HepG2 (cell line): ENCODE results near the gene PEX11B. TPM values are rescaled to one million over a fixed set of nuclear protein-coding genes. Genes with fewer than 3 reads are reported as not detected.

ENCODE experiments used
- ATAC-seq: fragments of 200-7000 bp; cut with Tn5 transposase; 3 replicates; pipeline ENCODE4 v1.9.1; 2020; ENCODE audit warnings: mild to moderate bottlenecking, moderate library complexity
- BruUV-seq: library from RNA; stranded (reverse); fragments of 400-500 nt; replicated peaks from 2 replicates; lab custom pipeline; 2021; lab: Mats Ljungman, UMichigan
- CTCF ChIA-PET: fragments of 300-600 bp; formaldehyde crosslinking; extraction: SDS; loops from one replicate; lab custom pipeline; 2021; ENCODE audit warnings: low total read pairs, inconsistent platforms, low intra/inter-chr PET ratio; lab: Yijun Ruan, JAX
- POLR2A ChIA-PET: fragments of 350-600 bp; sonication (Branson Sonifier 250); formaldehyde crosslinking; loops from one replicate; lab custom pipeline; 2020; ENCODE audit warnings: antibody characterized with exemption, inconsistent platforms; lab: Yijun Ruan, JAX
- DNase-seq: peaks from one replicate; pipeline ENCODE4 v3.0.0-alpha.2; 2015; ENCODE audit warnings: low spot score
- FAIRE-seq: peaks from 3 replicates; lab custom pipeline; 2011; peaks lifted over from hg19 to GRCh38; lab: Jason Lieb, UNC
- H2AFZ ChIP-seq: one replicate; pipeline ENCODE4 v1.6.1; 2011; ENCODE audit warnings: low read length, inconsistent platforms
- H3K27ac ChIP-seq: fragments of 300-600 bp; 3 replicates; pipeline ENCODE4 v1.8.0; 2011; ENCODE audit warnings: mixed run types, mild to moderate bottlenecking, mixed read lengths, low read length, inconsistent platforms; ENCODE audit not compliant: insufficient read depth; ENCODE audit errors: extremely low read length
- H3K27me3 ChIP-seq, 2 experiments: fragments of 200-600 bp in 1 of 2; 2 replicates in 1 of 2; 3 replicates in 1 of 2; pipeline versions ENCODE4 v1.6.0 to v1.8.0; 2011; ENCODE audit warnings: low read length in 2 of 2, mild to moderate bottlenecking in 2 of 2, moderate library complexity in 2 of 2, inconsistent platforms in 1 of 2; ENCODE audit not compliant: insufficient read depth in 2 of 2, control insufficient read depth in 1 of 2
- H3K36me3 ChIP-seq, 2 experiments: fragments of 200-600 bp in 1 of 2; replicated peaks in 1 of 2; 2 replicates in 1 of 2; 3 replicates in 1 of 2; pipeline versions ENCODE4 v1.5.1 to v1.8.0; 2011; ENCODE audit warnings: low read length in 2 of 2, inconsistent platforms in 1 of 2; ENCODE audit not compliant: insufficient read depth in 2 of 2, control insufficient read depth in 1 of 2
- H3K4me1 ChIP-seq: 2 replicates; pipeline ENCODE4 v1.5.1; 2012; ENCODE audit warnings: low read length, inconsistent platforms; ENCODE audit not compliant: insufficient read depth
- H3K4me2 ChIP-seq: 2 replicates; pipeline ENCODE4 v1.6.0; 2011; ENCODE audit warnings: low read depth, low read length, inconsistent platforms
- H3K4me3 ChIP-seq, 3 experiments: fragments of 200-600 bp in 1 of 3; sonication (generic), shearing (Covaris generic) in 1 of 3; replicated peaks in 1 of 3; 2 replicates each; pipeline ENCODE4 v1.5.1; 2011 to 2016; ENCODE audit warnings: low read length in 3 of 3, inconsistent platforms in 2 of 3, low read depth in 2 of 3, mild to moderate bottlenecking in 2 of 3, control low read depth in 1 of 3, mixed read lengths in 1 of 3; ENCODE audit not compliant: insufficient read depth in 1 of 3
- H3K79me2 ChIP-seq: one replicate; pipeline ENCODE4 v1.6.1; 2011; ENCODE audit warnings: low read length, inconsistent platforms; ENCODE audit not compliant: insufficient read depth
- H3K9ac ChIP-seq: 2 replicates; pipeline ENCODE4 v1.6.0; 2011; ENCODE audit warnings: mild to moderate bottlenecking, low read depth, low read length, inconsistent platforms; ENCODE audit not compliant: insufficient read depth
- H3K9me3 ChIP-seq: 2 replicates; pipeline ENCODE4 v1.5.1; 2012; ENCODE audit warnings: mild to moderate bottlenecking, low read length
- H4K20me1 ChIP-seq: 2 replicates; pipeline ENCODE4 v1.6.0; 2011; ENCODE audit warnings: inconsistent platforms, mild to moderate bottlenecking, low read length, moderate library complexity; ENCODE audit not compliant: insufficient read depth
- KDM3A ChIP-seq: IDR thresholded peaks from 2 replicates; pipeline ENCODE4 v1.6.1; 2018; ENCODE audit warnings: low read depth, missing compliant biosample characterization
- KLF16 ChIP-seq, 2 experiments: sonication (generic) in 1 of 2; formaldehyde crosslinking in 1 of 2; IDR thresholded peaks; 2 replicates each; pipeline versions ENCODE4 v1.6.1 to v1.8.0; 2016 to 2023; ENCODE audit warnings: missing genetic modification reagents in 2 of 2, missing compliant biosample characterization in 1 of 2
- MAFG ChIP-seq: sonication (generic); formaldehyde crosslinking; IDR thresholded peaks from 2 replicates; pipeline ENCODE4 v1.5.1; 2020; ENCODE audit warnings: mild to moderate bottlenecking, missing genetic modification reagents
- PITX1 ChIP-seq: sonication (generic); formaldehyde crosslinking; IDR thresholded peaks from 2 replicates; pipeline ENCODE4 v1.5.1; 2020; ENCODE audit warnings: mild to moderate bottlenecking, missing genetic modification reagents
- RNF2 ChIP-seq: fragments of 450-650 bp; conservative IDR thresholded peaks from 2 replicates; pipeline ENCODE4 v1.6.1; 2016; ENCODE audit warnings: low read depth
- SKI ChIP-seq: fragments of 450-650 bp; IDR thresholded peaks from one replicate; pipeline ENCODE4 v1.6.1; 2018; ENCODE audit warnings: mild to moderate bottlenecking; ENCODE audit not compliant: partially characterized antibody
- ZBTB8A ChIP-seq: sonication (generic); formaldehyde crosslinking; IDR thresholded peaks from 2 replicates; pipeline ENCODE4 v1.4.0; 2020; ENCODE audit warnings: mild to moderate bottlenecking, low read depth, missing genetic modification reagents, borderline replicate concordance
- ZMYM4 ChIP-seq: sonication (generic); formaldehyde crosslinking; IDR thresholded peaks from 2 replicates; pipeline ENCODE4 v1.8.1; 2023; ENCODE audit warnings: mild to moderate bottlenecking, missing genetic modification reagents
- ZNF383 ChIP-seq: sonication (generic); formaldehyde crosslinking; IDR thresholded peaks from 2 replicates; pipeline ENCODE4 v1.4.0; 2020; ENCODE audit warnings: missing genetic modification reagents, mild to moderate bottlenecking, borderline replicate concordance
- WGBS: methylation state at CpG from one replicate; pipeline ENCODE4 v1.1.6; 2017; ENCODE audit warnings: low lambda C conversion rate; 5-methylcytosine and 5-hydroxymethylcytosine counted together
- in situ Hi-C: cut with HindIII; loops from 2 replicates; pipeline ENCODE4 v1.10.0; 2017; ENCODE audit warnings: low pct_unique_long_range_greater_than_20kb; ENCODE audit not compliant: extremely low pct_ligation_motif_present
- intact Hi-C: fragments of 100-400 bp; cut with micrococcal nuclease; formaldehyde crosslinking; loops from one replicate; pipeline ENCODE4 v1.10.0; 2022; ENCODE audit not compliant: unreplicated experiment
- polyA plus RNA-seq, 8 experiments: library from polyadenylated mRNA; depleted of rRNA in 3 of 8; stranded (reverse) in 7 of 8; unstranded in 1 of 8; fragments of >200 nt; fragmentation: Illumina TruSeq in 4 of 8; extraction: Trizol in 4 of 8; gene quantifications; 2 replicates each; pipeline versions ENCODE4 v1.2.1 to v1.2.3, GENCODE V29; 2011 to 2016; ENCODE audit warnings: low read depth in 4 of 8, missing spikeins in 1 of 8, mixed read lengths in 1 of 8; ENCODE audit not compliant: insufficient read depth in 1 of 8
- total RNA-seq, 5 experiments: library from RNA; depleted of rRNA; stranded (reverse); fragments of >200 nt; fragmentation: Illumina TruSeq; extraction: Trizol; gene quantifications; 2 replicates each; pipeline ENCODE4 v1.2.3, GENCODE V29; 2016; ENCODE audit warnings: low read depth in 1 of 5
- TF ChIP-seq, protein P1 (sequence below): sonication (generic); formaldehyde crosslinking; IDR thresholded peaks from 2 replicates; pipeline ENCODE4 v1.5.1; 2020; ENCODE audit warnings: missing genetic modification reagents, mild to moderate bottlenecking, borderline replicate concordance
- TF ChIP-seq, protein P2 (sequence below): fragments of 450-650 bp; IDR thresholded peaks from 2 replicates; pipeline ENCODE4 v1.6.1; 2017

Gene PEX11B
- total and polyA plus RNA-seq, 2 of the 13 experiments (the other 11 are each of a cell fraction or from before 2014, with no cell fraction given) = 21.6 to 48.4 TPM

DNA sequence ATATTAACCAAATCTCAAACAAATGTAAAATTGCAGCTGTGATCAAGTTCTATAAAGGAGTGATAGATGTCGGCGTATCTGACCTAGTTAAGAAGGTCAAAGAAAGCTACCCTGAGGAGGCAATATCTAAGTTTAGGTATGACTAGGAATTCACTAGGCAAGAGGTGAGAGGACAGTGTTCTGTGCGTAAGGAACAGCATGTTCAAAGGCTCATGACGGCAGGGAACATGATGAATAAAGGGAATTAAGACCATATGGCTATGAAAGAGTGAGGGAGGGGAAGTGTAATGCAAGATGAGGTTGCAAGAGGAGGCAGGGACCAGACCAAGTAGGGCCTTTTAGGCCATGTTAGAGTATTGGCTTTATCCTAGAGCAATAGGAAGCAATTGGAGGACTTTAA is 30.7 kb upstream of the PEX11B start:
- FAIRE-seq (no peak), DNase-seq (no peak), ATAC-seq (no peak)
- Histone ChIP-seq H3K4me1 (peaks cover 15% of the 10 kb centered on the region), H4K20me1 (no peaks in the 10 kb centered on the region), H2AFZ (no peak overlapping the region), H3K9me3 (no peaks in the 10 kb centered on the region), H3K79me2 (peaks cover 3% of the 10 kb centered on the region), H3K27ac (no peak overlapping the region), H3K27me3 (no peaks in the 10 kb centered on the region), H3K36me3 (peaks cover 2 to 6% of the 10 kb centered on the region in 2 experiments; a peak in 3 of 5 replicates), H3K4me3 (no peak overlapping the region), H3K4me2 (no peak overlapping the region), H3K9ac (no peak overlapping the region)
- TF ChIP-seq PITX1 (CRISPR knock-in tag) = no peak
- no peak for TF ChIP-seq KDM3A (CRISPR knock-in tag)
- no peak for TF ChIP-seq SKI
- TF ChIP-seq ZNF383 = no peak
- ChIA-PET POLR2A (interaction anchor here (0.9 to 1.2 kb wide), 3 partner anchors 9 to 22 kb away, joined by 3 to 4 read pairs (median 4); partner anchors contain the start of genes ANKRD34A, LIX1L, POLR3GL and RBM8A), CTCF (no interaction called here)
- no TSS peak for BruUV-seq
- intact Hi-C loops (no loop called here), in situ Hi-C loops (no loop called here)
- over 99% methylated on average over 4 of the region's 4 CpGs for WGBS

DNA sequence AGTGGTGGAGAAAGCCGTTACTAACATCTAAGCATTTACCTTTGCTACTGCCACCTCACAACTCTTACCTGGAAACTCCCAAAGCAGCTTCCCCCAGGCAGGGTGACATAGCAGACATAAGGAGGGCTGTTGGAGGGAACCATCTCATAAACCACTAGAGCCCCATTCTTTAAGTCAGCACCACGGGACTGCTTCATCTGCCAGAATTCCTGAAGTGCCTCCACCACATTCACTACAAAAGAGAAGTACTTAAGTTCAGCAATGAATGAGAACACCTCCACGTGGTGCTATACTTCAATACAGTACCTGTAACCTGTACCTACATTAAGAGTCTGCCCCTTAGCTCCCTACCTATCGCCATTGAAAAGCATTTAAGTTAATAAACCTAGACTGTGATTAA is 29.0 kb upstream of the PEX11B start:
- TF ChIP-seq ZBTB8A (CRISPR knock-in tag) = no peak
- TF ChIP-seq, protein P1, sequence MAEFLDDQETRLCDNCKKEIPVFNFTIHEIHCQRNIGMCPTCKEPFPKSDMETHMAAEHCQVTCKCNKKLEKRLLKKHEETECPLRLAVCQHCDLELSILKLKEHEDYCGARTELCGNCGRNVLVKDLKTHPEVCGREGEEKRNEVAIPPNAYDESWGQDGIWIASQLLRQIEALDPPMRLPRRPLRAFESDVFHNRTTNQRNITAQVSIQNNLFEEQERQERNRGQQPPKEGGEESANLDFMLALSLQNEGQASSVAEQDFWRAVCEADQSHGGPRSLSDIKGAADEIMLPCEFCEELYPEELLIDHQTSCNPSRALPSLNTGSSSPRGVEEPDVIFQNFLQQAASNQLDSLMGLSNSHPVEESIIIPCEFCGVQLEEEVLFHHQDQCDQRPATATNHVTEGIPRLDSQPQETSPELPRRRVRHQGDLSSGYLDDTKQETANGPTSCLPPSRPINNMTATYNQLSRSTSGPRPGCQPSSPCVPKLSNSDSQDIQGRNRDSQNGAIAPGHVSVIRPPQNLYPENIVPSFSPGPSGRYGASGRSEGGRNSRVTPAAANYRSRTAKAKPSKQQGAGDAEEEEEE = no peak
- no peak for TF ChIP-seq MAFG (CRISPR knock-in tag)
- TF ChIP-seq, protein P2, sequence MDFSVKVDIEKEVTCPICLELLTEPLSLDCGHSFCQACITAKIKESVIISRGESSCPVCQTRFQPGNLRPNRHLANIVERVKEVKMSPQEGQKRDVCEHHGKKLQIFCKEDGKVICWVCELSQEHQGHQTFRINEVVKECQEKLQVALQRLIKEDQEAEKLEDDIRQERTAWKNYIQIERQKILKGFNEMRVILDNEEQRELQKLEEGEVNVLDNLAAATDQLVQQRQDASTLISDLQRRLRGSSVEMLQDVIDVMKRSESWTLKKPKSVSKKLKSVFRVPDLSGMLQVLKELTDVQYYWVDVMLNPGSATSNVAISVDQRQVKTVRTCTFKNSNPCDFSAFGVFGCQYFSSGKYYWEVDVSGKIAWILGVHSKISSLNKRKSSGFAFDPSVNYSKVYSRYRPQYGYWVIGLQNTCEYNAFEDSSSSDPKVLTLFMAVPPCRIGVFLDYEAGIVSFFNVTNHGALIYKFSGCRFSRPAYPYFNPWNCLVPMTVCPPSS = no peak
- no peak for TF ChIP-seq ZMYM4 (CRISPR knock-in tag)
- no peak for TF ChIP-seq KLF16 (CRISPR knock-in tag; IDR thresholded peaks at IDR 0.05)
- no peak for TF ChIP-seq RNF2
- no peaks in the 10 kb centered on the region for H4K20me1 ChIP-seq
- ATAC-seq = no peak
- H3K79me2 ChIP-seq = no peaks in the 10 kb centered on the region
- intact Hi-C loops (no loop called here), in situ Hi-C loops (no loop called here)
- H3K4me2 ChIP-seq = no peak overlapping the region
- H3K9me3 ChIP-seq = no peaks in the 10 kb centered on the region
- POLR2A ChIA-PET = no interaction called here
- H3K4me1 ChIP-seq = peaks cover 6% of the 10 kb centered on the region
- no TSS peak for BruUV-seq
- H3K27me3 ChIP-seq = no peaks in the 10 kb centered on the region
- DNase-seq = no peak
- FAIRE-seq = no peak
- H2AFZ ChIP-seq = no peak overlapping the region
- H3K36me3 ChIP-seq = peaks cover 4 to 10% of the 10 kb centered on the region in 2 experiments; a peak in 4 of 5 replicates
- no peak overlapping the region for H3K4me3 ChIP-seq
- CTCF ChIA-PET = no interaction called here
- no peak overlapping the region for H3K9ac ChIP-seq
- WGBS = 89% methylated on average over 4 of the region's 4 CpGs
- H3K27ac ChIP-seq = no peak overlapping the region
